ENCODE results near the gene KIAA1217. TPM values are rescaled to one million over a fixed set of nuclear protein-coding genes. Genes with fewer than 3 reads are reported as not detected.
"Not testable (repeated sequence)": the region's sequence is repeated elsewhere in the genome, so short reads cannot be mapped to it uniquely, and the experiment has no call there.

Gene KIAA1217
- total RNA-seq, 1 donor from 2014 or later: 54.3 TPM

DNA sequence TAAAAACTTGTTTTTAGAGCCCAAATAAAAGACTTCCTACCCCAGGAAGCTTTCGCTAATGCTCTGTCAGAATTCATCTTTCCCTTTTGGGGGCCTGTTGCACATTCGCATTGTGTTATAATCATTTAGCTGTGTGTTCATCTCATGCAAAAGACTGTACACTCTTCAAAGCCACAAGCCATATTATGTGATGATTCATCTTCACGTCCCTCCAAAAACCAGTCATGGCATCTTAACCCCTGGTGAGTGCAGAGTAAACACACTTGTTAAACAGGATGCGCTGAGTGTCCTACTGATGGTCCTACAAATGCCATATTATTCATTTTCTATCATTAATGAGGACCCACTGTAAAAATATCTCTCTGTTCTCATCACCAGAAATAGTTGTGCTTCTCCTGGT lies 235.4 kb downstream of the KIAA1217 start:
- no peak overlapping the region for H3K4me3 ChIP-seq
- no peak overlapping the region for H3K27ac ChIP-seq
- H3K4me1 ChIP-seq: peaks cover 7% of the 10 kb centered on the region
- H3K9me3 ChIP-seq: no peaks in the 10 kb centered on the region
- TF ChIP-seq, protein P1, sequence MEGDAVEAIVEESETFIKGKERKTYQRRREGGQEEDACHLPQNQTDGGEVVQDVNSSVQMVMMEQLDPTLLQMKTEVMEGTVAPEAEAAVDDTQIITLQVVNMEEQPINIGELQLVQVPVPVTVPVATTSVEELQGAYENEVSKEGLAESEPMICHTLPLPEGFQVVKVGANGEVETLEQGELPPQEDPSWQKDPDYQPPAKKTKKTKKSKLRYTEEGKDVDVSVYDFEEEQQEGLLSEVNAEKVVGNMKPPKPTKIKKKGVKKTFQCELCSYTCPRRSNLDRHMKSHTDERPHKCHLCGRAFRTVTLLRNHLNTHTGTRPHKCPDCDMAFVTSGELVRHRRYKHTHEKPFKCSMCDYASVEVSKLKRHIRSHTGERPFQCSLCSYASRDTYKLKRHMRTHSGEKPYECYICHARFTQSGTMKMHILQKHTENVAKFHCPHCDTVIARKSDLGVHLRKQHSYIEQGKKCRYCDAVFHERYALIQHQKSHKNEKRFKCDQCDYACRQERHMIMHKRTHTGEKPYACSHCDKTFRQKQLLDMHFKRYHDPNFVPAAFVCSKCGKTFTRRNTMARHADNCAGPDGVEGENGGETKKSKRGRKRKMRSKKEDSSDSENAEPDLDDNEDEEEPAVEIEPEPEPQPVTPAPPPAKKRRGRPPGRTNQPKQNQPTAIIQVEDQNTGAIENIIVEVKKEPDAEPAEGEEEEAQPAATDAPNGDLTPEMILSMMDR (IDR thresholded peaks at IDR 0.05): no peak
- TF ChIP-seq POLR2A (IDR thresholded peaks at IDR 0.05) (no peak), POLR2AphosphoS5 (IDR thresholded peaks at IDR 0.05; ENCODE audit: insufficient read depth in 1 of 2, low read depth in 1 of 2) (no peak)
- DNase-seq (ENCODE audit: extremely low spot score in 2 of 2): no peak
- no peaks in the 10 kb centered on the region for H3K27me3 ChIP-seq
- intact Hi-C loops (cut with DNase I): no loop called here
- H3K36me3 ChIP-seq: no peaks in the 10 kb centered on the region

GRCh38 chr10:24445958-24446357 lies 237.0 kb downstream of the KIAA1217 start:
- H3K4me3 ChIP-seq; H3K36me3 ChIP-seq; H3K9me3 ChIP-seq; DNase-seq (ENCODE audit: extremely low spot score in 2 of 2); H3K27ac ChIP-seq; H3K27me3 ChIP-seq; intact Hi-C loops (cut with DNase I): not testable (repeated sequence)
- H3K4me1 ChIP-seq: peaks cover 13% of the 10 kb centered on the region

GRCh38 chr10:24446739-24447138 lies 237.8 kb downstream of the KIAA1217 start:
- peaks cover 13% of the 10 kb centered on the region for H3K4me1 ChIP-seq
- no peak overlapping the region for H3K4me3 ChIP-seq
- H3K36me3 ChIP-seq: no peaks in the 10 kb centered on the region
- DNase-seq (ENCODE audit: extremely low spot score in 2 of 2): no peak
- no peaks in the 10 kb centered on the region for H3K9me3 ChIP-seq
- no peaks in the 10 kb centered on the region for H3K27me3 ChIP-seq
- no peak overlapping the region for H3K27ac ChIP-seq
- no peak for TF ChIP-seq POLR2A (IDR thresholded peaks at IDR 0.05)
- TF ChIP-seq, protein P1 (IDR thresholded peaks at IDR 0.05): no peak
- TF ChIP-seq POLR2AphosphoS5 (IDR thresholded peaks at IDR 0.05; ENCODE audit: insufficient read depth in 1 of 2, low read depth in 1 of 2): no peak
- intact Hi-C loops (cut with DNase I): no loop called here

- Histone ChIP-seq H3K4me1 (peaks cover 13% of the 10 kb centered on the region), H3K4me3 (no peak overlapping the region), H3K27me3 (no peaks in the 10 kb centered on the region), H3K9me3 (no peaks in the 10 kb centered on the region), H3K36me3 (no peaks in the 10 kb centered on the region), H3K27ac (no peak overlapping the region)
- DNase-seq (ENCODE audit: extremely low spot score in 2 of 2): no peak
- intact Hi-C loops (cut with DNase I): no loop called here
- TF ChIP-seq POLR2AphosphoS5 (IDR thresholded peaks at IDR 0.05; ENCODE audit: insufficient read depth in 1 of 2, low read depth in 1 of 2) (no peak), POLR2A (IDR thresholded peaks at IDR 0.05) (no peak)
- TF ChIP-seq, protein P1 (IDR thresholded peaks at IDR 0.05): no peak
Measured at GRCh38 chr10:24448351-24448999, 239.5 kb downstream of the KIAA1217 start.

DNA sequence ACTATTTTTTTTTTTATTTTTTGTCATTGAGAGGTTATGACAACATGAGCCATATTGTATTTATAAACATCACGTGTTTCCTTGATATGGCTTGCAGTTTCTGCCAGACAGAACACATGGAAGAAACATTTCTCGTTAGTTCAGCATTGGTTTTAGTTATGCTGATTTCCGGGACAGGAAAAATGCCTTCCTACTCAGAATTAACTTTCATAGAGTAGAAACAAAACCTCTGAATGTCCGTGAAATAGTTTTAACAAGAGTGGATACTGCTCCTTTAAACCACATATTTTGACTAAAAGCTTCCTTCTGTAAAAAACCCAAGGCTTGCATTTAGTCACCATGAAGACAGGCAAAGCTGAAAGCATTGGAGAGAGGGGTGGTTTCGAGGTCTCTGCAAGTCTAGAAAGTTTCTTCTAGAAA lies 240.4 kb downstream of the KIAA1217 start:
- no peaks in the 10 kb centered on the region for H3K27me3 ChIP-seq
- H3K4me1 ChIP-seq: peaks cover 13% of the 10 kb centered on the region
- TF ChIP-seq POLR2A (IDR thresholded peaks at IDR 0.05): no peak
- TF ChIP-seq POLR2AphosphoS5 (IDR thresholded peaks at IDR 0.05; ENCODE audit: insufficient read depth in 1 of 2, low read depth in 1 of 2): peak in 1 of 2 donors; percentile 33
- TF ChIP-seq, protein P1 (IDR thresholded peaks at IDR 0.05): no peak
- H3K4me3 ChIP-seq: peak overlapping the region in 1 of 2 donors; percentile 25
- intact Hi-C loops (cut with DNase I): no loop called here
- DNase-seq (ENCODE audit: extremely low spot score in 2 of 2): no peak
- H3K36me3 ChIP-seq: no peaks in the 10 kb centered on the region
- H3K9me3 ChIP-seq: no peaks in the 10 kb centered on the region
- H3K27ac ChIP-seq: peak overlapping the region; percentile 47
